ENCODE results near the gene LIG1.
A peak's percentile ranks its signal among the peaks of the same experiment; 100 is the strongest.

Gene LIG1

GRCh38 chr19:48182434-48182833 lies 12.3 kb upstream of the LIG1 start:
- DNase-seq (ENCODE audit: low read depth) = no peak

DNA sequence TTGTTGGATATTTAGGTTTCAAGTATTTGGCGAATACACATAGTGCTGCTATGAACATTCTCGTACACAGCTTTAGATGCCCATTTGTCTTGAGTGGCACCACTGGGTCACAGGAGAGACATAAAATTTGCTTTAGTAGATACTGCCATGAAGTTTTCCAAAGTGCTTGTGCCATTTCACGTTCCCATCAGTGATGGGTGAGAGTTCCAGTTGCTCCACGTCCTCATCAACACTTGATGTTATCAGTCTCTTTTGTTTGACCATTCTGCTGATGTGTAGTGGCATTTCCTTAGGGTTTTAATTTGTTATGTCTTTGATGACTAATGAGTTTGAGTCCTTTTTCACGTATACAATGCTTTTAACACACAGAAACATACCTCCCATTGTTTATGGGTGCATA lies 11.4 kb upstream of the LIG1 start:
- DNase-seq (ENCODE audit: low read depth) = no peak

GRCh38 chr19:48176226-48176625 lies 6.1 kb upstream of the LIG1 start:
- no peak for DNase-seq (ENCODE audit: low read depth)

DNA sequence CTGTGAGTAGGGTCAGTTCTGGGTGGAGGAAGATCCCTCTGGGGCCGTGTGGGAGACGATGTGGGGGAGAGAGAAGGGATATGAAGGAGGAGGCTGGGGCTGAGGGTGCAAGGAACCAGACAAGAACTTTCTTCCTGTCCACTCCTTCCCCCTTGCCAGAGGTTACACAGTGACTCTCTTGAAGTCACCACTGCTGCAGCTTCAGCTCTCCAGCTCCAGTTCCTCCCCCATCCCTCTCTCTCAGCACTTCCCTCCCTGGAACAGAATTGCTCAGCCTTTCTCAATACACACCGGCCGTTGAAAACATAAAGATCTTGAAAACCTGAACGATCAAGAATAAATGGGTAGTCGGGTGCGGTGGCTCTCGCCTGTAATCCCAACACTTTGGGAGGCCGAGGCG lies 5.4 kb upstream of the LIG1 start:
- no peak for DNase-seq (ENCODE audit: low read depth)

- DNase-seq (ENCODE audit: low read depth) = no peak
Measured at GRCh38 chr19:48174445-48175030, 4.4 kb upstream of the LIG1 start.

DNA sequence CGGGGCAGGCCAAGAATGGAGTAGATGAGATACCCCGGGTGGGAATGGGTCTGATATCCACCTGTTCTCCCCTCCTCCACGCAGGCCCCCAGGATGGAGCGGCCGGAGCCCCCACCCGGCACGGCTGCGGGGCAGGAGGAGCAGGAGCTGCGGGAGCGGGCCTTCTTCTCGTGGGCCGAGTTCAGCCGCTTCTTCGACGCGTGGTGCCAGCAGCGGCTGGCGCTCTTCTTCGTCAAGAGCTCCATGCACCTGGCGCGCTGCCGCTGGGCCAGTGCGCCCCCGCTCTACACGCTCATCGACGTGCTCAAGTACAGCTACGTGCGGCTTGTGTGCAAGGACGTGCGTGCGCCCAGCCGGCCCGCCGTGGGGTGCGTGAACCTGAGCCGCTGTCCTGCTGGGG lies 1.6 kb upstream of the LIG1 start:
- DNase-seq (ENCODE audit: low read depth) = no peak

GRCh38 chr19:48170817-48171347 lies 738 bp upstream of the LIG1 start:
- DNase-seq (ENCODE audit: low read depth) = no peak

- peak; percentile 91 for DNase-seq (ENCODE audit: low read depth)
Measured at GRCh38 chr19:48169578-48169938, 586 bp downstream of the LIG1 start.

GRCh38 chr19:48168689-48169088 lies 1.5 kb downstream of the LIG1 start:
- no peak for DNase-seq (ENCODE audit: low read depth)

- DNase-seq (ENCODE audit: low read depth) = no peak
Measured at GRCh38 chr19:48158210-48158790, 11.8 kb downstream of the LIG1 start.

DNA sequence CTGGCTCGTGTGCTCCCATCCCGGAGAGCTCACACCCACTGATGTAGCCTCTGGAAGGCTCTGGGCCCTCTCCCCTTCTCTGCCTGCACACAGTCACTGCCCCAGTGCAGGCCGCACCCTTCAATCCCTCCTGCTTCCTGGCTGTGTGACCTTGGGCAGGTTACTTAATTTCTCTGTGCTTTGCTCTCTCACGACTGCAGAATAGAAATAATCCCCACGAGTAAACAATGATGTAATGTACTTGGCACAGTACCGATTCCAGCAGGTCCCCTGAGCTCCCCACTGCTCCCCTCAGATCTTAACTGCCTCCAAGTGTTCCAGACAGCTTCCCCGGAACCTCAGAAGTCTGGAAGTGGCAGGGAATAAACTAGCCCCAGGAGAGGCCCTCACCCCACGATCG lies 16.1 kb downstream of the LIG1 start:
- DNase-seq (ENCODE audit: low read depth) = no peak

- DNase-seq (ENCODE audit: low read depth) = peak; percentile 52
Measured at GRCh38 chr19:48152551-48152950, 17.6 kb downstream of the LIG1 start.

GRCh38 chr19:48149430-48149829 lies 20.7 kb downstream of the LIG1 start:
- DNase-seq (ENCODE audit: low read depth) = no peak

GRCh38 chr19:48148576-48148975 lies 21.6 kb downstream of the LIG1 start:
- DNase-seq (ENCODE audit: low read depth) = no peak

GRCh38 chr19:48147597-48148175 lies 22.5 kb downstream of the LIG1 start:
- DNase-seq (ENCODE audit: low read depth) = no peak

GRCh38 chr19:48139053-48139452 lies 31.1 kb downstream of the LIG1 start:
- no peak for DNase-seq (ENCODE audit: low read depth)

GRCh38 chr19:48137411-48137810 lies 32.7 kb downstream of the LIG1 start:
- no peak for DNase-seq (ENCODE audit: low read depth)

GRCh38 chr19:48136547-48136946 lies 33.6 kb downstream of the LIG1 start:
- no peak for DNase-seq (ENCODE audit: low read depth)

- no peak for DNase-seq (ENCODE audit: low read depth)
Measured at GRCh38 chr19:48135411-48135810, 34.7 kb downstream of the LIG1 start.

GRCh38 chr19:48133094-48133493 lies 37.0 kb downstream of the LIG1 start:
- no peak for DNase-seq (ENCODE audit: low read depth)

DNA sequence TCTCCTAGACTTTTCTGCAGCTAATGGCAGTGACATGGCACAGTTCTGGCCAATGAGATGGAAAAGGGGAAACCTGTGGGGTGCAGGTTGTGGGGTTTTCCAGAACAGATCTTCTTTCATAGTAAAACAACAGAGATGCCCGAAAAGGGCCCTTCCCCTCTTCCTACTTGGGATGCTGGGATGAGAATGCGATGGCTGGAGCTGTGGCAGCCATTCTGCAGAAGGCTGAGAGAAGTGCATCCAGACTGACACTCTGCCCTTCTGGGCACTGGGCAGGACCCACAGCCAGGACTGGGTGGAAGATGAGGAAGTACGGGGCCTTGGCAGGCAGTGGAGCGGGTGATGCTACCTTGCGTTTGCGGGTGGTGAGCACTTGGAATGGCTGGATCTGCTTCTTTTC lies 42.6 kb downstream of the LIG1 start:
- DNase-seq (ENCODE audit: low read depth) = no peak

DNA sequence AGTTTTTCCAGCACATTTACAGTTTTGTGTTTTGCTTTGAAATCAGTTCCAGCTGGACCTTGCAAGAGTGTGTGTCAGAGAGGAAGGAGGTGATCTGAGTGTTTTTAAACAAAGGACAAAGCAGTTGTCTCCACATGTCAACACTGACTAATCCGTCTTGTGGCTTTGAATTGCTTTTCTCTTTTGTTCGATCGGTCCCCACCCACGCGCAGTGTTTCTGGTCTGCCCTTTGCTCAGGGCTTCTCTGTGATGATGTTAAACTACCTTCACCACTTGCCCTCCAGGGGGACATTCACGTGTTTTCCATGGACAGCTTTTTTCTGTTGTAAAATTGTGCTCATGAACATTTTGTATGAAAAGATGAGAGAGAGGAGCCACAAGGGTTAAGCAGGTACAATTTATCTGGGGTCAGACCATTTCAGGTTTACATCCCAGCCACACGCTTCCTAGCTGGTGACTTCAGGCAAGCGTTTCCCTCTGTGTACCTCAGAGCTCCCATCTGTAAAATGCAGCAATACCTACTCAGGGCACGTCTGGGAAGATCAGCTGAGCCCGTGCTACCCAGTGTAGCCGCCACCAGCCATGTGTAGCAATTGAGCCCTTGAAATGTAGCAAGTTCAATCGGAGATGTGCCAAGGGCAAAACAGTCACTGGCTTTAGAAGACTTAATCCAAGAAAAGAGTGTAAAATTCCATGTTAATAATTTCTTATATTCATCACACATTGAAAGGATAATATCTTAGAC lies 46.1 kb downstream of the LIG1 start:
- no peak for DNase-seq (ENCODE audit: low read depth)

GRCh38 chr19:48122421-48122820 lies 47.7 kb downstream of the LIG1 start:
- no peak for DNase-seq (ENCODE audit: low read depth)
